Putamen (tissue), 1 donor: ENCODE data around the gene ST6GALNAC3.
A peak's percentile ranks its signal among the peaks of the same experiment; 100 is the strongest.

ENCODE experiments used
- DNase-seq: peaks from one replicate; pipeline ENCODE4 v3.0.0-alpha.2; 2016; ENCODE audit warnings: low spot score

Gene ST6GALNAC3

GRCh38 chr1:76288758-76289483 lies 214.4 kb downstream of the ST6GALNAC3 start:
- no peak for DNase-seq

DNA sequence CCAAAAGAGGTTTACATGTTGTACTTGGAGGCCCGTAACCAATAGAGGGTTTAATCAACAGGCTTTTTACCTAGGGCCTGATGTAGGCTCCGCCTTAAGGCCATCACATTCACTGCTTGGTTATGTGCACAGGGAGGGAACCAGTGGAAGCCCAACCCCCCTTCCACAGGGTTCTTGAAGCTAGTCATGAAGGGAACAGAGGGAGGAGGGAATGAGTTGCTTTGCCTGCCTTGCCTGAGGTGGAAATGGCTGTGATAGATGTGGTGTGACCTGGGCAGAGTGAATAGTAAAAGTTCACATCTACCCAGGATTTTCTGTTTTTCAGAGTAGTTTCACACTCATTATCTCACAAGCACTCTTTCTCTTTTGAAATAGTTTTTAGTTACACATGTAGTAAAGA lies 215.1 kb downstream of the ST6GALNAC3 start:
- no peak for DNase-seq

DNA sequence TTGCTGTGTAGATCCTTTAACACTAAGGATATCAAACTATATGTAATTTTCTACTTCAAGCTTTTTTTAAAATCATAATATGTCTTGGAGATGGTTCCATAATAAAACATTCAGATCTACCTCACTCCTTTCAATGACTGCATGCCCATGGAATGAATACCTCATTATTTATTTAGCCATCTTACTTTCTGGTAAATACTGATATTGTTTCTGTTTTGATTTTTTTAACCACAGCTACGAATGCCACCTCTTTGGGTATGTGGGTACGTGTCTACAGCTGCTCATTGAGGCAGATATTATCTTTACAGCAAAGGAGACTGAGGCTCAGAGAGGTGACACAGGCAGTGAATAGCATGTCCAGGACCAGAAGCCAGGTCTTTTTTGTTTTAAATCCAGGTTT lies 215.7 kb downstream of the ST6GALNAC3 start:
- DNase-seq = no peak

DNA sequence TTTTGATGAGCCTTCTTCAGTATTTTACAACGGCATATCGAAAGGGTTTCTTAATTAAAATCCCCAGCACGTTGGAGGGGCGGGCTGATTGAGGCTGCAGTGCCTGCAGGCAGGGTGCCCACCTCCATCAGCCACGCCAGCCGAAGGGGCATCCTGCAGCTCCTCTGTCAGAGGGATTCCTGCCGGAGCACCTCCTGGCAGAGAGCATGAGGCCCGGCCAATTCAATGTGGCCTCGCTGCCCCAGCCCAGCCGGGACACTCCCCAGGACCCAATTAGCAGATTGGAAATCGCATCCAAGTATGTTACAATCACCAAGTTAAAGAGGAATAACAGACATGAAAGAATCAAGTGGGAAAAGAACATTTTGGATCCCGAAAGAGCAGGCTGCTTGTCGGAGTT lies 216.6 kb downstream of the ST6GALNAC3 start:
- no peak for DNase-seq

- DNase-seq = no peak
Observed at GRCh38 chr1:76291737-76292136, 217.2 kb downstream of the ST6GALNAC3 start.

- no peak for DNase-seq
Observed at GRCh38 chr1:76292418-76293184, 218.1 kb downstream of the ST6GALNAC3 start.

DNA sequence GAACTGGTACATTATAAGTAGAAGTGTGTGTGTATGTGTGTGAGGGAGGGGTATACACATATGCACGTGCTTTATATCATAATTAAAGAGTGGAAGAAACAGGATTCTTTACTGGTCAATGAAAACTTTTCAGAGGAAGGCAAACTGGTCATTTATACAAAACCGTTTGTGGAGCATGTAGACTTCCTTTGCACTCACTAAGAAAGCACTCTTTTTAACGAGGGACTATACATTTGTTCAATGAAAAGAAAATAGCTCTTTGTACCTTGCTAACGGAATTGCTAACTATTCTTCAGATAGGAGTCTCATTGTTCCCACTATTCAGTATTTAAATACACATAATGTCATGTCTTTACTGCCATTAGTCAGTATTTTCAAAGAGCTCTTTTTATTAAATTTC lies 219.3 kb downstream of the ST6GALNAC3 start:
- no peak for DNase-seq

DNA sequence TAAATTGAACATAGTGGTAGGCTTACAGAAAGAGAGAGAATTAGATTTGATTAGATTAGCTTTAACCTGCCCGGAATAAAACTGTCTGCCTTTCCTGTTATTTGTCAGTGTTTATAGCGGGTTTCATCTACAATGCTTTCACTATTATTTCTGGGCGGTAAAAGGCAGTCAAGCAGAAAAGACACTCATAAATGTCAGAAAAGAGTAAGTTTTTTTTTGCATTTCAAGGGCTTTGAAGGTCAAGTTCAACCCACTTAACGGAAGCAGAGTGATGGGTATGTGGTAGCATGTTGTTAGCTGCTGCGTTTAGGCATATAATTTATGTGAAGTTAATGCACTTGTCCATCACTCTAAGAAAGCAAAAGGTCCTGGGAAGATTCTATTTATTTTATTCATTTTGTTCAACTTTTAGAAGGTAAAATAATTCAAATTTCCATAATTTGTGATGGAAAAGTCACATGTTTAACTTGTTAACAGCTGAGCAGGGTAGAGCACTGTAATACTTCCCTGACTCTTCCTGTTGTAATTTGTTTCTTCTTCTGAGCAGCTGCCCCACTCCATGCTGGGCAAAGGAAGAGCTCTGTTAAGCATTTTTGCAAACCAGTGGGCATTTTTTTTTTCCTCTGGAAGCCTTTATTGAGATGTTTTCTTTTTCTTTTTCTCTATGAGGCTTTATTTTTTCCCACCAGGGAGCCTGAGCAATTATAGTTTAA lies 220.1 kb downstream of the ST6GALNAC3 start:
- DNase-seq = no peak

- no peak for DNase-seq
Observed at GRCh38 chr1:76298399-76298798, 223.9 kb downstream of the ST6GALNAC3 start.

GRCh38 chr1:76299036-76299435 lies 224.5 kb downstream of the ST6GALNAC3 start:
- peak; percentile 47 for DNase-seq

- no peak for DNase-seq
Observed at GRCh38 chr1:76300556-76300955, 226.0 kb downstream of the ST6GALNAC3 start.

- DNase-seq = no peak
Observed at GRCh38 chr1:76302711-76303339, 228.3 kb downstream of the ST6GALNAC3 start.

GRCh38 chr1:76303340-76303717 lies 228.8 kb downstream of the ST6GALNAC3 start:
- DNase-seq = no peak

- DNase-seq = no peak
Observed at GRCh38 chr1:76313304-76313703, 238.8 kb downstream of the ST6GALNAC3 start.

DNA sequence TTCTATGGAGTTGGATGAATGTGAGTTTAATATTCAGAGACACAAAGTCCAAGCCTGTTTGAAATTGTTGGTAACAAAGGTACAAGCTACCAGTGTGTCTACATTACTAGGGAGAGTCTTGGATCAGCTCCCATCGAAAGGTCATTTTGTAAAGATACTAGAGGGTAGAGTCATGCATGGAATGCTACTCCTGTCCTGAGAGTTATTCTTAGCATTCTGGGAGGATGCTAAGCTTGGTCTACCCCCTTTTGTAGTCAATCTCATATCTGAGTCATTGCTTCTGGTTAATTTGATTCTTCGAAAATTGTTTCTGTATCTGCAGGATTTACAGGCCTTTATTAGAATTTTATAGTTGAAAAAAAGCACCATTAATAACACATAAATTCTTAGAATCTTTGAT lies 240.2 kb downstream of the ST6GALNAC3 start:
- no peak for DNase-seq

DNA sequence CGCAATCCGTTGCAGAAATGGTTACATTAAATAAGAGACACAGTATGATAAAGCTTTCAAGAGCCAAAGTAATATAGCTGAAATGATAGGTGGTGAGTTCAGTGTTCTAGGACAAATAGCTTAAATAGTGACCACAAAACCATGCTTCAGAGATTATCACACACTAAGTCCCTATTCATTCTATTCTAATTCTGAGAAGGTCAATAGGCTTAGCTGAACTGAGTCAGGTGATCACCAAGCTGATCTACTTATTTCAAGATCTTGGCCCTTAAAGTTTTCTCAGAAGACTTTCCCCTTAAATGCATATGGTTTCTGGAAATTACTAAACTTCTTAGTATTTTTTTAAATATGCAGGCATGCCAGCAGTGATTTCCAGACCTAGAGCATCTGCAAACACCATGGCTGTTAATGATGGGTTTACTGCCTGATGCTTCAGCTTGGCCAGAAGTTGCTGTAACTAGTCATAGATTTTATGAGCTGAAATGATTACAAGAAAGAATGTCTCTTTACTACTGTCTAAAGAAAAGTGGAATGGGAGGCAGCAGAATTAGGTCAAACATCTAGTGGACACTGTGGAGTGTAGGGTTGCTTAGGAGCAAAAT lies 242.9 kb downstream of the ST6GALNAC3 start:
- DNase-seq = no peak

- DNase-seq = peak; percentile 48
Observed at GRCh38 chr1:76330991-76331603, 256.6 kb downstream of the ST6GALNAC3 start.

GRCh38 chr1:76335882-76336281 lies 261.3 kb downstream of the ST6GALNAC3 start:
- no peak for DNase-seq

- DNase-seq = peak; percentile 69
Observed at GRCh38 chr1:76336931-76337371, 262.4 kb downstream of the ST6GALNAC3 start.

DNA sequence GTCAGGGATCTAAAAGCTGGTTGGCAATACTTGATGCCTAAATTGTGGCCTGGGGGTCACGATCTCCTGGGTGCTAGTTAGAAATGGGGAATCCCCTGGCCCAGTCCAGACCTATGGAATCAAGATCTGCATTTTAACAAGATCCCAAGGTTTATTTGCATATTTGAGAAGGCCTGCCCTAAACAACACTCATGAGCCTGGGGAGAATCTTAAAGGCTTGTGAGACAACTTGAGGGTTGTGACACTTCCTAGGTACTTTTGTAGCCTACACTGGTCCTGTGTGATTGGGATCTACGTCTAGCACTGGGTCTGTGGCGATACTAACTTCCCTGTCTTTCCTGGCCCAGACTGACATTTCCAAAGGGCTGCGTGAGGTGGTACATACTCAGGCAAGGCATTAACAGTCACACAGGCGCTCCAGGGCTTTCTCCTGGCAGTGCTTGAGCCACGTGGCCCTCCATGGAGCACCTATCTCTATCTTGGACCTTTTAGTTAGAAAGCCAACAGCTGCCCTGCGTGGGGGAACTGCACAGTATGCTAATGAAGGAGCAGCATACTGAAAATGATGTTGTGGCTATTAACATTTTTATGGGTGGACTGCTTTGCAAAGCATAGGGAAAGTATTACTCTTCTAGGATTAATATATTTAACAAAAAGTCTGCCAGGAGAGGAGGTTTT lies 263.1 kb downstream of the ST6GALNAC3 start:
- DNase-seq = no peak

GRCh38 chr1:76340056-76340455 lies 265.5 kb downstream of the ST6GALNAC3 start:
- DNase-seq = no peak
